Stimulated activated CD4-positive, alpha-beta T cell treated with anti-CD3 and anti-CD28 coated beads, Interleukin-15, amount 100 ng/mL, for 48 hours (primary cell): ENCODE data around the gene EDNRA.
A peak's percentile ranks its signal among the peaks of the same experiment; 100 is the strongest.

Experiments used
- DNase-seq, 2 donors: peaks; one replicate each; pipeline ENCODE4 v3.0.0-alpha.2; 2020; ENCODE audit warnings: low read depth in 2 of 2

Gene EDNRA

GRCh38 chr4:147589586-147589985 is 108.7 kb downstream of the EDNRA start:
- no peak for DNase-seq

GRCh38 chr4:147590249-147590920 is 109.5 kb downstream of the EDNRA start:
- DNase-seq: peak in 1 of 2 donors; percentile 27

GRCh38 chr4:147591106-147591505 is 110.2 kb downstream of the EDNRA start:
- DNase-seq: no peak

- no peak for DNase-seq
These were observed 113.2 kb downstream of the EDNRA start for GRCh38 chr4:147594107-147594506.
